Measurements from ENCODE around the gene SAMD13. TPM values are rescaled to one million over a fixed set of nuclear protein-coding genes. Genes with fewer than 3 reads are reported as not detected.

The SAMD13 gene
- total and polyA plus RNA-seq, 2 of the 4 experiments (the other 2 are of a cell fraction), result 0.27 to 0.36 TPM

DNA sequence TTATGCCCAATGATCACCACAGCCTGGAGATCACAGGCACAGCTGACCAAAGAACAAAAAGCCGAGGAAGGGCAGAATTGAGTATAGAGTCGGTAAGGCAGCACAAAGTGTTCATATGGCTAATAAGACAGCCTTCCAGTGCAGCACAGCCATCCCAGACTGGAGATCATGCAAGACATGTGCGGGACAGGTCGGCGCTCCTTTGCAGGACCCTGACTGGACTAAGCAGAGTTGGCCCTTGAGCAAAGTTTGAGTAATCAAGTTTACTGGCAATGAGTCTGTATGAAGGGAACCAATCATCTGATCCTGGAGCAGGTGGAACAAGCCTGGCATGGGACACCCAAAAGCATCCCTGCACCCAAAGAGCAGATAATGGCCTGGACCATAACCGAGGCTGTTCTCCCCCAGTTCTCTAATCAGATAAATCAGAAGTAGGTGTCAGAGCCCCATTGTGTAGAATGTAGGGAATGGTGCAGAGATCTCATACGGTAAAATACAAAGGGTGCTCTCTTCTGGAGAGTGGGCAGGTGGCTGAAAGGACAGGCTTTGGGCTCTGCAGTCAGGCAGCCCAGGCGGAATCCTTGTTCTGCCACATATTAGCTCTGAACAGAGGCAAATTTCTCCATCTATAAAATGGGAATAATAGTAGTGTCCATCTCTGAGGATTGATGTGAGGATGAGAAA lies 86.1 kb downstream of the SAMD13 start:
- Histone ChIP-seq H3K23ac (ENCODE audit: low read depth, low read length) (no peak overlapping the region), H3K27ac (ENCODE audit: insufficient read depth, low read length) (no peak overlapping the region), H3K4ac (ENCODE audit: low read depth, low read length) (no peak overlapping the region), H2AK5ac (ENCODE audit: low read depth, low read length) (no peak overlapping the region), H2BK20ac (ENCODE audit: low read depth, low read length) (no peak overlapping the region), H3K4me2 (ENCODE audit: low read depth, low read length) (no peak overlapping the region), H2BK120ac (ENCODE audit: low read depth, low read length) (no peak overlapping the region), H3K56ac (ENCODE audit: extremely low read depth, insufficient read depth, low read length) (no peak overlapping the region), H4K20me1 (ENCODE audit: insufficient read depth, low read length) (no peaks in the 10 kb centered on the region), H3K4me1 (ENCODE audit: control insufficient read depth, insufficient read depth, low read length) (no peaks in the 10 kb centered on the region), H3K9ac (ENCODE audit: low read depth, low read length) (no peak overlapping the region), H2AFZ (replicated peaks; ENCODE audit: low read length, poor library complexity) (no peak overlapping the region), H4K8ac (ENCODE audit: low read depth in 2 of 2, low read length in 2 of 2) (no peak overlapping the region), H4K5ac (ENCODE audit: low read depth, low read length) (no peak overlapping the region), H3K36me3 (ENCODE audit: control insufficient read depth, insufficient read depth, low read length) (no peaks in the 10 kb centered on the region), H3K9me1 (ENCODE audit: insufficient read depth, low read length) (no peaks in the 10 kb centered on the region), H3K27me3 (ENCODE audit: control insufficient read depth, insufficient read depth, low read length) (no peaks in the 10 kb centered on the region), H3K14ac (replicated peaks; ENCODE audit: low read depth, low read length) (no peak overlapping the region), H3K18ac (ENCODE audit: low read depth, low read length) (no peak overlapping the region), H2BK5ac (ENCODE audit: low read depth, low read length, poor library complexity, severe bottlenecking) (no peak overlapping the region), H3K9me3 (ENCODE audit: control insufficient read depth, insufficient read depth, low read length) (no peaks in the 10 kb centered on the region), H2BK15ac (ENCODE audit: low read depth, low read length) (no peak overlapping the region; the same call in 2 of the 3 replicates), H3K79me1 (ENCODE audit: low read depth in 1 of 2, low read length in 2 of 2) (no peaks in the 10 kb centered on the region), H4K91ac (ENCODE audit: insufficient read depth, low read depth, low read length) (no peak overlapping the region), H3K4me3 (ENCODE audit: insufficient read depth, low read depth, low read length) (no peak overlapping the region), H2AK9ac (replicated peaks; ENCODE audit: low read depth, low read length, poor library complexity) (no peak overlapping the region)
- ChIA-PET POLR2A (ENCODE audit: unreplicated experiment) (no interaction called here), CTCF (interaction anchor here (1.1 kb wide), 1 partner anchor 11 kb away, joined by 3 read pairs; no protein-coding TSS in a partner anchor)
- TF ChIP-seq SMC3 (IDR thresholded peaks at IDR 0.05; ENCODE audit: low read depth, low read length) (peak; percentile 28; the same call in 1 of the 2 replicates), CTCF (conservative IDR thresholded peaks at IDR 0.05; ENCODE audit: low read depth, low read length) (peak; percentile 27; the same call in 1 of the 2 replicates), MAZ (IDR thresholded peaks at IDR 0.05; ENCODE audit: borderline replicate concordance, low read depth, low read length) (no peak)
- ATAC-seq (ENCODE audit: low read depth) (no peak), DNase-seq (no peak)
- in situ Hi-C loops (cut with MboI; ENCODE audit: low sequenced_read_pairs), result no loop called here
- no TSS peak for BruUV-seq (replicated peaks)
- WGBS, 2 experiments (ENCODE audit: extremely low coverage in 2 of 2, insufficient read length in 1 of 2), result 100% methylated on average over 3 of the region's 8 CpGs; no CpG with 5 or more reads in 1 of the 2 experiments
- intact Hi-C loops (cut with micrococcal nuclease), result no loop called here
- dilution Hi-C loops (cut with HindIII; ENCODE audit: low sequenced_read_pairs, unreplicated experiment), result no loop called here
